Endothelial cell of hepatic sinusoid (primary cell): ENCODE measurements around the gene C7.

Experiments used
- in situ Hi-C: cut with HindIII; loops from 2 replicates; pipeline ENCODE4 v1.10.0; 2017; ENCODE audit warnings: low sequenced_read_pairs

C7 gene

GRCh38 chr5:40915341-40915926 lies 6.1 kb downstream of the C7 start:
- in situ Hi-C loops: no loop called here

GRCh38 chr5:40916226-40916625 lies 6.9 kb downstream of the C7 start:
- in situ Hi-C loops: no loop called here

- in situ Hi-C loops: no loop called here
Measured at GRCh38 chr5:40928886-40929448, 19.7 kb downstream of the C7 start.

- in situ Hi-C loops: no loop called here
Measured at GRCh38 chr5:40932766-40933165, 23.5 kb downstream of the C7 start.

GRCh38 chr5:40937075-40937474 lies 27.8 kb downstream of the C7 start:
- in situ Hi-C loops: no loop called here

- in situ Hi-C loops: no loop called here
Measured at GRCh38 chr5:40939753-40940152, 30.5 kb downstream of the C7 start.

GRCh38 chr5:40945111-40945510 lies 35.8 kb downstream of the C7 start:
- in situ Hi-C loops: no loop called here

- in situ Hi-C loops: no loop called here
Measured at GRCh38 chr5:40955313-40955712, 46.0 kb downstream of the C7 start.

- in situ Hi-C loops: no loop called here
Measured at GRCh38 chr5:40957048-40957447, 47.8 kb downstream of the C7 start.

- in situ Hi-C loops: no loop called here
Measured at GRCh38 chr5:40958811-40959210, 49.5 kb downstream of the C7 start.

- in situ Hi-C loops: no loop called here
Measured at GRCh38 chr5:40960037-40960436, 50.7 kb downstream of the C7 start.

- in situ Hi-C loops: no loop called here
Measured at GRCh38 chr5:40962207-40962955, 53.1 kb downstream of the C7 start.

- in situ Hi-C loops: no loop called here
Measured at GRCh38 chr5:40972434-40972833, 63.1 kb downstream of the C7 start.

GRCh38 chr5:40973364-40974004 lies 64.2 kb downstream of the C7 start:
- in situ Hi-C loops: no loop called here

GRCh38 chr5:40976041-40976440 lies 66.7 kb downstream of the C7 start:
- in situ Hi-C loops: no loop called here

GRCh38 chr5:40976836-40977235 lies 67.5 kb downstream of the C7 start:
- in situ Hi-C loops: no loop called here

GRCh38 chr5:40981420-40981819 lies 72.1 kb downstream of the C7 start:
- in situ Hi-C loops: no loop called here

GRCh38 chr5:40983781-40984180 lies 74.5 kb downstream of the C7 start:
- in situ Hi-C loops: no loop called here

- in situ Hi-C loops: no loop called here
Measured at GRCh38 chr5:40984884-40985283, 75.6 kb downstream of the C7 start.

- in situ Hi-C loops: no loop called here
Measured at GRCh38 chr5:40985501-40985900, 76.2 kb downstream of the C7 start.

- in situ Hi-C loops: no loop called here
Measured at GRCh38 chr5:40986666-40987065, 77.4 kb downstream of the C7 start.

- in situ Hi-C loops: no loop called here
Measured at GRCh38 chr5:40987349-40987748, 78.1 kb downstream of the C7 start.
